ENCODE data around the gene TRAPPC12.

DNA sequence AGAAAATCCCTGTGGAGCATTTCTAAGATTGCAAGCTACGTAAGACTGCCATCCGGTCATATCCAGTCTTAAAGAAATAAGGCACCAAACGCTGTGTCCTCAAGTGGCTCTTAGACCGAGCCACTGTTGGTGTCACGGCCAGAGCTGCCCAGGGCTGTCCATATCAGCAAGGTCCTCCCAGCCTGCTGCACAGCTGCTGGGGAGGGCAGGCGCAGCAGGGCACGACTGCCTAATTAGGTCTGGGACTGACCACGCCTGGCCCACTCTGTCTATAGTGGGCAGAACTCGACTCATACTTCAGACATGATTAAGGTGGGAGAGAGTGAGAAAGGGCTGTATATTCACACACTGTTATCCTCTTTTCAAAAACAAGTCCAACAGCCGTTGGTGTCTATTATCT lies 41.2 kb upstream of the TRAPPC12 start:
- TF ChIP-seq, protein P1, sequence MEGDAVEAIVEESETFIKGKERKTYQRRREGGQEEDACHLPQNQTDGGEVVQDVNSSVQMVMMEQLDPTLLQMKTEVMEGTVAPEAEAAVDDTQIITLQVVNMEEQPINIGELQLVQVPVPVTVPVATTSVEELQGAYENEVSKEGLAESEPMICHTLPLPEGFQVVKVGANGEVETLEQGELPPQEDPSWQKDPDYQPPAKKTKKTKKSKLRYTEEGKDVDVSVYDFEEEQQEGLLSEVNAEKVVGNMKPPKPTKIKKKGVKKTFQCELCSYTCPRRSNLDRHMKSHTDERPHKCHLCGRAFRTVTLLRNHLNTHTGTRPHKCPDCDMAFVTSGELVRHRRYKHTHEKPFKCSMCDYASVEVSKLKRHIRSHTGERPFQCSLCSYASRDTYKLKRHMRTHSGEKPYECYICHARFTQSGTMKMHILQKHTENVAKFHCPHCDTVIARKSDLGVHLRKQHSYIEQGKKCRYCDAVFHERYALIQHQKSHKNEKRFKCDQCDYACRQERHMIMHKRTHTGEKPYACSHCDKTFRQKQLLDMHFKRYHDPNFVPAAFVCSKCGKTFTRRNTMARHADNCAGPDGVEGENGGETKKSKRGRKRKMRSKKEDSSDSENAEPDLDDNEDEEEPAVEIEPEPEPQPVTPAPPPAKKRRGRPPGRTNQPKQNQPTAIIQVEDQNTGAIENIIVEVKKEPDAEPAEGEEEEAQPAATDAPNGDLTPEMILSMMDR (IDR thresholded peaks at IDR 0.05): no peak
- no peak for TF ChIP-seq POLR2A (IDR thresholded peaks at IDR 0.05)
- no peak for TF ChIP-seq POLR2AphosphoS5 (IDR thresholded peaks at IDR 0.05)
- TF ChIP-seq EP300 (IDR thresholded peaks at IDR 0.05): no peak

All from gastroesophageal sphincter (tissue), 3 donors.